K562 (cell line): ENCODE results near the gene SESN3. TPM values are rescaled to one million over a fixed set of nuclear protein-coding genes. Genes with fewer than 3 reads are reported as not detected.

Source experiments
- ATAC-seq: fragments of 200-7000 bp; cut with Tn5 transposase; 3 replicates; pipeline ENCODE4 v1.9.1; 2020; ENCODE audit warnings: moderate library complexity
- BruUV-seq: library from RNA; stranded (reverse); fragments of 400-500 nt; replicated peaks from 2 replicates; lab custom pipeline; 2021; lab: Mats Ljungman, UMichigan
- CTCF ChIA-PET: fragments of 300-600 bp; formaldehyde crosslinking; extraction: SDS; loops from one replicate; lab custom pipeline; 2021; ENCODE audit warnings: low intra/inter-chr PET ratio; lab: Yijun Ruan, JAX
- POLR2A ChIA-PET: fragments of 300-600, 350-650 bp; sonication (Branson Sonifier 250); formaldehyde crosslinking; extraction: SDS; loops from one replicate; lab custom pipeline; 2021; ENCODE audit warnings: antibody characterized with exemption, inconsistent platforms; lab: Yijun Ruan, JAX
- DNase-seq, 4 experiments: peaks; one replicate each; pipeline versions ENCODE4 v3.0.0 to v3.0.0-alpha.2; 2011 to 2018; ENCODE audit warnings: low spot score in 3 of 4, mixed read lengths in 3 of 4; ENCODE audit errors: extremely low read depth in 1 of 4
- FAIRE-seq: peaks from 2 replicates; lab custom pipeline; 2011; peaks lifted over from hg19 to GRCh38; lab: Jason Lieb, UNC
- H2AFZ ChIP-seq: 2 replicates; pipeline ENCODE4 v1.6.0; 2011; ENCODE audit warnings: low read depth, low read length, control low read depth, inconsistent platforms
- H3K27ac ChIP-seq: fragments of 200-600 bp; 3 replicates; pipeline ENCODE4 v1.8.0; 2011; ENCODE audit warnings: low read depth, mild to moderate bottlenecking, control low read depth, inconsistent platforms, low read length, moderate library complexity, mixed read lengths; ENCODE audit errors: extremely low read depth
- H3K27me3 ChIP-seq, 2 experiments: fragments of 300-600 bp in 1 of 2; 2 replicates in 1 of 2; 3 replicates in 1 of 2; pipeline versions ENCODE4 v1.6.0 to v1.8.0; 2011; ENCODE audit warnings: inconsistent platforms in 2 of 2, low read length in 2 of 2, mild to moderate bottlenecking in 1 of 2, mixed read lengths in 1 of 2, moderate library complexity in 1 of 2; ENCODE audit not compliant: control insufficient read depth in 2 of 2, insufficient read depth in 2 of 2
- H3K36me3 ChIP-seq: fragments of 300-600 bp; 3 replicates; pipeline ENCODE4 v1.8.0; 2011; ENCODE audit warnings: mild to moderate bottlenecking, low read length, inconsistent platforms; ENCODE audit not compliant: control insufficient read depth, insufficient read depth
- H3K4me1 ChIP-seq, 2 experiments: fragments of 200-600 bp in 1 of 2; replicated peaks in 1 of 2; 2 replicates in 1 of 2; 3 replicates in 1 of 2; pipeline versions ENCODE4 v1.5.1 to v1.8.0; 2011; ENCODE audit warnings: inconsistent platforms in 2 of 2, low read length in 2 of 2, mild to moderate bottlenecking in 1 of 2, mixed read lengths in 1 of 2, moderate library complexity in 1 of 2; ENCODE audit not compliant: control insufficient read depth in 2 of 2, insufficient read depth in 2 of 2
- H3K4me2 ChIP-seq: 2 replicates; pipeline ENCODE4 v1.6.1; 2011; ENCODE audit warnings: low read length, control low read depth, inconsistent platforms, mixed read lengths; ENCODE audit not compliant: insufficient read depth
- H3K4me3 ChIP-seq: fragments of 200-600 bp; sonication (generic), shearing (Covaris generic); 2 replicates; pipeline ENCODE4 v1.5.1; 2016; ENCODE audit warnings: control low read depth, inconsistent platforms
- H3K79me2 ChIP-seq: fragments of 200-600 bp; 3 replicates; pipeline ENCODE4 v1.8.0; 2011; ENCODE audit warnings: low read length, inconsistent platforms; ENCODE audit not compliant: control insufficient read depth, insufficient read depth
- H3K9ac ChIP-seq, 2 experiments: 2 replicates each; pipeline versions ENCODE4 v1.6.0 to v1.6.1; 2011; ENCODE audit warnings: low read depth in 2 of 2, low read length in 2 of 2, control low read depth in 1 of 2, inconsistent platforms in 1 of 2, mild to moderate bottlenecking in 1 of 2, mixed read lengths in 1 of 2; ENCODE audit not compliant: insufficient read depth in 1 of 2
- H3K9me1 ChIP-seq: one replicate; pipeline ENCODE4 v1.6.0; 2011; ENCODE audit warnings: inconsistent platforms, mild to moderate bottlenecking, low read length, moderate library complexity; ENCODE audit not compliant: control insufficient read depth, insufficient read depth
- H3K9me3 ChIP-seq: replicated peaks from 2 replicates; pipeline ENCODE4 v1.5.1; 2011; ENCODE audit warnings: low read depth, low read length, inconsistent platforms; ENCODE audit not compliant: control insufficient read depth, insufficient read depth
- H4K20me1 ChIP-seq: replicated peaks from 2 replicates; pipeline ENCODE4 v1.6.1; 2011; ENCODE audit warnings: low read length, inconsistent platforms, mixed read lengths; ENCODE audit not compliant: control insufficient read depth, insufficient read depth
- ARID3B ChIP-seq: fragments of 250-450 bp; sonication (Bioruptor Pico); IDR thresholded peaks from 2 replicates; pipeline ENCODE4 v1.4.0; 2020; ENCODE audit warnings: borderline replicate concordance
- E2F4 ChIP-seq: sonication (generic); formaldehyde crosslinking; IDR thresholded peaks from 2 replicates; pipeline ENCODE4 v1.8.0; 2022; ENCODE audit warnings: mild to moderate bottlenecking, low read depth, missing genetic modification reagents
- EWSR1 ChIP-seq: fragments of 450-650 bp; IDR thresholded peaks from 2 replicates; pipeline ENCODE4 v1.6.1; 2018; ENCODE audit warnings: borderline replicate concordance, mild to moderate bottlenecking, low read depth, moderate library complexity; ENCODE audit not compliant: partially characterized antibody
- MAX ChIP-seq: sonication (generic); formaldehyde crosslinking; IDR thresholded peaks from 2 replicates; pipeline ENCODE4 v1.9.0; 2022; ENCODE audit warnings: mild to moderate bottlenecking, missing genetic modification reagents
- MED1 ChIP-seq: sonication (generic); formaldehyde crosslinking; IDR thresholded peaks from 2 replicates; pipeline ENCODE4 v1.8.1; 2023; ENCODE audit warnings: missing genetic modification reagents, borderline replicate concordance
- NCOR1 ChIP-seq: fragments of 450-650 bp; IDR thresholded peaks from 2 replicates; pipeline ENCODE4 v1.6.1; 2016; ENCODE audit warnings: mild to moderate bottlenecking, moderate library complexity
- RHOXF2B ChIP-seq: fragments of 250-450 bp; sonication (Bioruptor Pico); conservative IDR thresholded peaks from 2 replicates; pipeline ENCODE4 v1.5.1; 2021
- SIRT6 ChIP-seq: IDR thresholded peaks from one replicate; pipeline ENCODE4 v1.6.1; 2012; ENCODE audit warnings: low read depth, mild to moderate bottlenecking, control low read depth, inconsistent platforms, low read length, moderate library complexity
- THRAP3 ChIP-seq: fragments of 450-650 bp; IDR thresholded peaks from 2 replicates; pipeline ENCODE4 v1.6.1; 2016; ENCODE audit warnings: mild to moderate bottlenecking, inconsistent platforms, borderline replicate concordance
- U2AF2 ChIP-seq: fragments of 200-400 bp; formaldehyde crosslinking; optimal IDR thresholded peaks from 2 replicates; pipeline ENCODE3; 2017; ENCODE audit warnings: low read depth, mild to moderate bottlenecking, low read length
- ZNF584 ChIP-seq: fragments of 200-800 bp; sonication (Bioruptor generic); IDR thresholded peaks from 2 replicates; pipeline ENCODE4 v1.6.1; 2016; ENCODE audit warnings: low read depth, mild to moderate bottlenecking, missing genetic modification characterization, missing compliant biosample characterization
- ZNF778 ChIP-seq: fragments of 450-650 bp; formaldehyde crosslinking; IDR thresholded peaks from 2 replicates; pipeline ENCODE4 v1.4.0; 2020; ENCODE audit warnings: mild to moderate bottlenecking, moderate library complexity
- in situ Hi-C: fragments of 300-500 bp; cut with MboI; formaldehyde crosslinking; loops from 4 replicates; pipeline ENCODE4 v1.15.0; 2018; ENCODE audit warnings: inconsistent platforms, mixed read lengths
- intact Hi-C: fragments of 100-400 bp; cut with micrococcal nuclease; formaldehyde crosslinking; loops from 2 replicates; pipeline ENCODE4 v1.14.2; 2022
- polyA plus RNA-seq, 8 experiments: library from polyadenylated mRNA; depleted of rRNA in 4 of 8; stranded (reverse) in 5 of 8; unstranded in 3 of 8; fragments of >200 nt; fragmentation: Nextera tagmentation in 2 of 8; fragmentation: Illumina TruSeq in 1 of 8; extraction: Ambion mirVana in 2 of 8; extraction: Trizol in 1 of 8; gene quantifications; 2 replicates each; pipeline versions ENCODE4 v1.2.1 to v1.2.3, GENCODE V29; 2011 to 2014; ENCODE audit warnings: inconsistent platforms in 1 of 8, missing spikeins in 1 of 8
- total RNA-seq, 7 experiments: library from RNA; depleted of rRNA in 6 of 7; stranded (reverse); fragments of >200 nt in 6 of 7; fragmentation: Illumina TruSeq in 2 of 7; extraction: Trizol in 2 of 7; gene quantifications; 2 replicates each; pipeline versions ENCODE4 v1.2.1 to v1.2.3, GENCODE V29; 2011 to 2021; ENCODE audit warnings: low replicate concordance in 1 of 7
- TF ChIP-seq, protein P1 (sequence below), 2 experiments: IDR thresholded peaks; 2 replicates each; pipeline ENCODE4 v1.6.1; 2011; ENCODE audit warnings: borderline replicate concordance in 1 of 2, control low read depth in 1 of 2, low read depth in 1 of 2, low read length in 1 of 2, mild to moderate bottlenecking in 1 of 2, mixed read lengths in 1 of 2, moderate library complexity in 1 of 2; ENCODE audit not compliant: insufficient read depth in 1 of 2, insufficient read length in 1 of 2, poor library complexity in 1 of 2, severe bottlenecking in 1 of 2; ENCODE audit errors: extremely low read depth in 1 of 2
- TF ChIP-seq, protein P2 (sequence below): fragments of 450-650 bp; IDR thresholded peaks from 2 replicates; pipeline ENCODE4 v1.6.1; 2016; ENCODE audit warnings: antibody characterized with exemption

The SESN3 gene
- total and polyA plus RNA-seq, 9 of the 15 experiments (the other 6 are each of a cell fraction or from before 2014, with no cell fraction given), result 0.44 to 2.6 (median 1.5) TPM

GRCh38 chr11:95148938-95149337 lies 82.1 kb downstream of the SESN3 start (continued):
- TF ChIP-seq, protein P1, sequence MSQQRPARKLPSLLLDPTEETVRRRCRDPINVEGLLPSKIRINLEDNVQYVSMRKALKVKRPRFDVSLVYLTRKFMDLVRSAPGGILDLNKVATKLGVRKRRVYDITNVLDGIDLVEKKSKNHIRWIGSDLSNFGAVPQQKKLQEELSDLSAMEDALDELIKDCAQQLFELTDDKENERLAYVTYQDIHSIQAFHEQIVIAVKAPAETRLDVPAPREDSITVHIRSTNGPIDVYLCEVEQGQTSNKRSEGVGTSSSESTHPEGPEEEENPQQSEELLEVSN (IDR thresholded peaks at IDR 0.05; ENCODE audit: borderline replicate concordance in 1 of 2, extremely low read depth in 1 of 2, insufficient read depth in 1 of 2, insufficient read length in 1 of 2, low read depth in 1 of 2, low read length in 1 of 2, poor library complexity in 1 of 2, severe bottlenecking in 1 of 2), result peak in 1 of 2 experiments; percentile 32
- TF ChIP-seq NCOR1 (peak; percentile 21; the same call in 1 of the 2 replicates), MAX (0 out of 2 replicates have a peak, but pooled peaks have one; percentile 21)

- Histone ChIP-seq H3K36me3 (no peaks in the 10 kb centered on the region), H3K4me2 (peak overlapping the region; percentile 63; the same call in 1 of the 2 replicates), H3K27me3 (no peaks in the 10 kb centered on the region), H3K27ac (peak overlapping the region; percentile 69), H4K20me1 (no peaks in the 10 kb centered on the region), H3K4me1 (peaks cover 48 to 65% of the 10 kb centered on the region in 2 experiments), H3K4me3 (no peak overlapping the region), H3K79me2 (no peaks in the 10 kb centered on the region), H3K9me1 (no peaks in the 10 kb centered on the region), H2AFZ (peak overlapping the region; percentile 33; the same call in 1 of the 2 replicates), H3K9me3 (no peaks in the 10 kb centered on the region; the same call in 1 of the 2 replicates), H3K9ac (0 out of 4 replicates have a peak overlapping the region, but pooled peaks of 1 of the 2 experiments have one; percentile 16)
- no peak for FAIRE-seq
- DNase-seq, result no peak
- in situ Hi-C loops (loop anchor here (10.0 kb wide), 1 partner anchor 524 kb away; no protein-coding TSS in a partner anchor), intact Hi-C loops (loop anchor here (5.0 kb wide), 3 partner anchors 46 to 526 kb away; partner anchors contain the start of genes CWC15 and KDM4D)
- no peak for ATAC-seq
- no TSS peak for BruUV-seq
- CTCF ChIA-PET, result no interaction called here
- POLR2A ChIA-PET, result interaction anchor here (1.1 to 3.6 kb wide), 5 partner anchors 10 to 642 kb away, joined by 3 to 29 read pairs (median 3); partner anchors contain the start of genes CEP57, FAM76B and SRSF8
- no peak for TF ChIP-seq ZNF584 (CRISPR knock-in tag)
- TF ChIP-seq SIRT6, result no peak
- TF ChIP-seq MED1 (CRISPR knock-in tag), result no peak
- TF ChIP-seq ZNF778 (CRISPR knock-in tag), result no peak
- TF ChIP-seq THRAP3, result no peak
- no peak for TF ChIP-seq U2AF2
- no peak for TF ChIP-seq EWSR1
- no peak for TF ChIP-seq RHOXF2B (CRISPR knock-in tag)
- no peak for TF ChIP-seq E2F4 (CRISPR knock-in tag)
- TF ChIP-seq ARID3B (CRISPR knock-in tag), result no peak
- TF ChIP-seq, protein P2, sequence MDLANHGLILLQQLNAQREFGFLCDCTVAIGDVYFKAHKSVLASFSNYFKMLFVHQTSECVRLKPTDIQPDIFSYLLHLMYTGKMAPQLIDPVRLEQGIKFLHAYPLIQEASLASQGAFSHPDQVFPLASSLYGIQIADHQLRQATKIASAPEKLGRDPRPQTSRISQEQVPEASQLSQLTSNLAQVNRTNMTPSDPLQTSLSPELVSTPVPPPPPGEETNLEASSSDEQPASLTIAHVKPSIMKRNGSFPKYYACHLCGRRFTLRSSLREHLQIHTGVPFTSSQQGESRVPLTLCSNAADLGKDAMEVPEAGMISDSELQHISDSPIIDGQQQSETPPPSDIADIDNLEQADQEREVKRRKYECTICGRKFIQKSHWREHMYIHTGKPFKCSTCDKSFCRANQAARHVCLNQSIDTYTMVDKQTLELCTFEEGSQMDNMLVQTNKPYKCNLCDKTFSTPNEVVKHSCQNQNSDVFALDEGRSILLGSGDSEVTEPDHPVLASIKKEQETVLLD, result no peak
Observed at GRCh38 chr11:95148406-95148805, 82.6 kb downstream of the SESN3 start.
